C4-2B (cell line): ENCODE data around the gene USB1.

Source experiments
- CTCF ChIP-seq: fragments of 450-650 bp; conservative IDR thresholded peaks from 2 replicates; pipeline ENCODE4 v1.5.1; 2017; ENCODE audit warnings: mild to moderate bottlenecking
- ZFX ChIP-seq: fragments of 450-650 bp; IDR thresholded peaks from 2 replicates; pipeline ENCODE4 v1.6.1; 2017

DNA sequence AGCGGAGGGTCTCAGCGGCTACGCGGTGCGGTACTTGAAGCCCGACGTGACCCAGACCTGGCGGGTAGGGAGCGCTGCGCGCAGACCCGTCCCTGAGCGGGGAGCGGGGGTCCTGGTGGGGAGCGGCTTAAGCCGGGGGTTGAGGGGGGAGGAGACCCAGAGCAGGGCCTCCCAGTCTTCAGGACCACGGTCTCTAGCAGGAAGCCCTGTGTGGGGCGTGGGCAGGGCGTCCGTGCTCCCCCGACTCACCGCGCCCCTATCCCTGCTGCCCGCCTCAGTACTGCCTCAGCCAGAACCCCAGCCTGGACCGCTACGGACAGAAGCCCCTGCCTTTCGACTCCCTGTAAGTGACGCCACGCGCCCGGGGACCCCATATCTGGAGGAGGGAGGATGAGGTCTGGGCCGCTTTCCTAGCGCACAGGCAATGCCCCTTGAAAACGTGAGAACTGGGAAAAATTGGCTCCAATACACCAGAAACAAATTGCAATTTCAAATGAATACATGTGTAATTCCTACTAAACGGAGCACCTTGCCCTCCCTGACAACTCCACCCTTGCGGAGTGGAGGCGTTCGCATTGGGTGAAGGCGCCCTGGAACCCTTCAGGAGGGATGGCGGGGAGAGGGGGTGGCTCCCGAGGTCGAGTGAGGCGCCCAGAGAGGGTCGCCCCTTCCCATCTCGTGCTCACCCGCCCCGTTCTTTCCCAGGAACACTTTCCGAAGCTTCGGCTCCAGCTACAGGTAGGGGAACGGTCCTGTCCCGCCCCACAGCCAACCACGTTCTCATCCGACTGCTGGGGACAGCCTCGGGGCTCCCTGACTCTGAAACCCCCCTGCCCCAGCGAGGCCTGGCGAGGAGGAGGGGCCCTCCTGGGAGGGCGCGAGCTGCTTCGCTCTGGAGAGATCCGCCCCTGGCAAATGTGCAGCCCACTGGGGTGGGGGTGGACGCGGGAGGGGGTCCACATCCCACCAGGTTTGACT, 15.7 kb upstream of the USB1 start:
- TF ChIP-seq CTCF (no peak), ZFX (no peak)
